HCT116 (cell line): Measurements from ENCODE around the gene CTIF. TPM values are rescaled to one million over a fixed set of nuclear protein-coding genes. Genes with fewer than 3 reads are reported as not detected.

Experiments used
- ATAC-seq: fragments of 200-7000 bp; cut with Tn5 transposase; 2 replicates; pipeline ENCODE4 v1.9.1; 2020; ENCODE audit warnings: mild to moderate bottlenecking, moderate library complexity
- BruUV-seq: library from RNA; stranded (reverse); fragments of 400-500 nt; replicated peaks from 2 replicates; lab custom pipeline; 2021; lab: Mats Ljungman, UMichigan
- CTCF ChIA-PET: fragments of 300-600 bp; sonication (Branson Sonifier 250); formaldehyde crosslinking; loops from one replicate; lab custom pipeline; 2021; ENCODE audit warnings: antibody characterized with exemption; lab: Charles Lee
- POLR2A ChIA-PET: fragments of 300-600, 350-600 bp; sonication (Branson Sonifier 250); formaldehyde crosslinking; loops from one replicate; lab custom pipeline; 2021; ENCODE audit warnings: antibody characterized with exemption; lab: Charles Lee
- RAD21 ChIA-PET, 2 experiments: fragments of 300-600 bp; sonication (Branson Sonifier 250); formaldehyde crosslinking; loops; one replicate each; lab custom pipeline; 2023; ENCODE audit warnings: low total read pairs in 2 of 2; ENCODE audit not compliant: uncharacterized antibody in 2 of 2, unreplicated experiment in 2 of 2, low non-redundant PET in 1 of 2; lab: Charles Lee
- DNase-seq: peaks from one replicate; pipeline ENCODE4 v3.0.0-alpha.2; 2010; ENCODE audit warnings: low read depth, low spot score
- H2AFZ ChIP-seq: fragments of 200-600 bp; shearing (Covaris generic), sonication (generic); 2 replicates; pipeline ENCODE4 v1.6.1; 2017; ENCODE audit warnings: low read depth, mixed run types, mixed read lengths, antibody characterized with exemption, low read length; ENCODE audit not compliant: poor library complexity, severe bottlenecking
- H3K27ac ChIP-seq: 2 replicates; pipeline ENCODE4 v1.5.1; 2012; ENCODE audit warnings: low read depth, low read length
- H3K27me3 ChIP-seq: fragments of 200-600 bp; sonication (generic); 2 replicates; pipeline ENCODE4 v1.6.1; 2016; ENCODE audit warnings: mixed run types, low read length, mixed read lengths; ENCODE audit not compliant: insufficient read depth
- H3K36me3 ChIP-seq, 2 experiments: fragments of 200-500 bp in 1 of 2; fragments of 200-600 bp in 1 of 2; sonication (Bioruptor generic) in 1 of 2; sonication (generic) in 1 of 2; 2 replicates each; pipeline versions ENCODE4 v1.5.1 to v1.6.1; 2014 to 2016; ENCODE audit warnings: low read length in 2 of 2, inconsistent platforms in 1 of 2, mixed read lengths in 1 of 2, mixed run types in 1 of 2; ENCODE audit not compliant: insufficient read depth in 2 of 2, control insufficient read depth in 1 of 2
- H3K4me1 ChIP-seq, 2 experiments: fragments of 200-600 bp in 1 of 2; sonication (generic) in 1 of 2; 2 replicates each; pipeline versions ENCODE4 v1.5.1 to v1.6.1; 2012 to 2017; ENCODE audit warnings: low read length in 2 of 2, inconsistent platforms in 1 of 2, mild to moderate bottlenecking in 1 of 2, mixed read lengths in 1 of 2, mixed run types in 1 of 2, moderate library complexity in 1 of 2; ENCODE audit not compliant: insufficient read depth in 2 of 2, control insufficient read depth in 1 of 2
- H3K4me2 ChIP-seq: fragments of 200-600 bp; sonication (generic); 2 replicates; pipeline ENCODE4 v1.6.1; 2017; ENCODE audit warnings: mixed run types, low read length, mixed read lengths
- H3K4me3 ChIP-seq, 2 experiments: fragments of 200-600 bp in 1 of 2; sonication (generic) in 1 of 2; replicated peaks in 1 of 2; 2 replicates each; pipeline ENCODE4 v1.5.1; 2011 to 2016; ENCODE audit warnings: low read length in 2 of 2, control low read depth in 1 of 2, low read depth in 1 of 2, mild to moderate bottlenecking in 1 of 2, mixed read lengths in 1 of 2, mixed run types in 1 of 2
- H3K79me2 ChIP-seq: fragments of 200-600 bp; sonication (generic); 2 replicates; pipeline ENCODE4 v1.6.1; 2017; ENCODE audit warnings: mild to moderate bottlenecking, mixed run types, low read length, moderate library complexity, mixed read lengths; ENCODE audit not compliant: insufficient read depth
- H3K9ac ChIP-seq: fragments of 200-600 bp; sonication (generic); 2 replicates; pipeline ENCODE4 v1.6.1; 2016; ENCODE audit warnings: low read length, mixed read lengths
- H3K9me2 ChIP-seq: fragments of 200-600 bp; sonication (generic), shearing (Covaris generic); 2 replicates; pipeline ENCODE4 v1.6.1; 2017; ENCODE audit warnings: mixed run types, mild to moderate bottlenecking, moderate library complexity; ENCODE audit not compliant: insufficient read depth
- H3K9me3 ChIP-seq, 2 experiments: fragments of 200-500 bp in 1 of 2; fragments of 200-600 bp in 1 of 2; sonication (Bioruptor generic) in 1 of 2; sonication (generic) in 1 of 2; 2 replicates each; pipeline ENCODE4 v1.6.1; 2014 to 2017; ENCODE audit warnings: low read length in 2 of 2, mixed read lengths in 2 of 2, inconsistent platforms in 1 of 2, low read depth in 1 of 2, mild to moderate bottlenecking in 1 of 2, mixed run types in 1 of 2, moderate library complexity in 1 of 2; ENCODE audit not compliant: control insufficient read depth in 1 of 2, insufficient read depth in 1 of 2
- H4K20me1 ChIP-seq: fragments of 200-600 bp; sonication (generic), shearing (Covaris generic); 2 replicates; pipeline ENCODE4 v1.6.1; 2017; ENCODE audit warnings: mixed run types, mild to moderate bottlenecking, moderate library complexity; ENCODE audit not compliant: insufficient read depth
- ATF3 ChIP-seq: IDR thresholded peaks from 2 replicates; pipeline ENCODE4 v1.6.1; 2012
- CEBPB ChIP-seq: IDR thresholded peaks from 2 replicates; pipeline ENCODE4 v1.6.1; 2012; ENCODE audit warnings: low read depth
- CTCF ChIP-seq, 3 experiments: fragments of 200-600 bp in 1 of 3; sonication (generic) in 1 of 3; IDR thresholded peaks in 2 of 3; conservative IDR thresholded peaks in 1 of 3; 2 replicates each; pipeline ENCODE4 v1.5.1; 2012 to 2017; ENCODE audit warnings: low read depth in 2 of 3, low read length in 2 of 3, antibody characterized with exemption in 1 of 3, borderline replicate concordance in 1 of 3, control low read depth in 1 of 3, mild to moderate bottlenecking in 1 of 3, mixed read lengths in 1 of 3, mixed run types in 1 of 3, moderate library complexity in 1 of 3; ENCODE audit not compliant: insufficient read depth in 1 of 3
- EGR1 ChIP-seq: IDR thresholded peaks from 2 replicates; pipeline ENCODE4 v1.6.1; 2012; ENCODE audit warnings: low read depth
- ELF1 ChIP-seq: IDR thresholded peaks from 2 replicates; pipeline ENCODE4 v1.6.1; 2012; ENCODE audit warnings: low read depth, borderline replicate concordance
- EZH2 ChIP-seq: fragments of 200-600 bp; sonication (generic); IDR thresholded peaks from 2 replicates; pipeline ENCODE4 v1.6.1; 2017; ENCODE audit warnings: antibody characterized with exemption, mixed run types
- JUND ChIP-seq: IDR thresholded peaks from 2 replicates; pipeline ENCODE4 v1.6.1; 2012
- MAX ChIP-seq: IDR thresholded peaks from 2 replicates; pipeline ENCODE4 v1.6.1; 2012
- SIN3A ChIP-seq: IDR thresholded peaks from 2 replicates; pipeline ENCODE4 v1.6.1; 2012; ENCODE audit warnings: low read depth
- SP1 ChIP-seq: IDR thresholded peaks from 2 replicates; pipeline ENCODE4 v1.6.1; 2012; ENCODE audit warnings: low read depth
- TCF7L2 ChIP-seq: IDR thresholded peaks from 2 replicates; pipeline ENCODE4 v1.7.0; 2011; ENCODE audit warnings: borderline replicate concordance, inconsistent platforms; ENCODE audit not compliant: insufficient read depth, insufficient read length; ENCODE audit errors: extremely low read depth
- ZNF274 ChIP-seq: fragments of 200-500 bp; sonication (Bioruptor generic); IDR thresholded peaks from 2 replicates; pipeline ENCODE4 v1.6.1; 2014; ENCODE audit warnings: mild to moderate bottlenecking, low read depth, low read length, inconsistent platforms
- intact Hi-C: fragments of 100-400 bp; cut with micrococcal nuclease; formaldehyde crosslinking; loops from 2 replicates; pipeline ENCODE4 v1.10.0; 2022
- total RNA-seq: library from RNA; stranded (reverse); gene quantifications from one replicate; pipeline ENCODE4 v1.2.1, GENCODE V29; 2021; ENCODE audit not compliant: unreplicated experiment

Gene CTIF
- total RNA-seq, 1 experiment from 2014 or later = 19.7 TPM

- H2AFZ ChIP-seq = no peak overlapping the region
- ChIA-PET POLR2A (no interaction called here), RAD21 (no interaction called here), CTCF (no interaction called here)
- H3K36me3 ChIP-seq = no peaks in the 10 kb centered on the region
- intact Hi-C loops = no loop called here
- no peaks in the 10 kb centered on the region for H4K20me1 ChIP-seq
- H3K4me1 ChIP-seq = peaks cover 21 to 22% of the 10 kb centered on the region in 2 experiments
- no peak for TF ChIP-seq TCF7L2
- no peak for TF ChIP-seq SIN3A
- no peak for TF ChIP-seq CTCF (IDR thresholded peaks at IDR 0.05 in 2 of 3, conservative IDR thresholded peaks at IDR 0.05 in 1 of 3; ENCODE audit: borderline replicate concordance in 1 of 3, insufficient read depth in 1 of 3, low read depth in 2 of 3, low read length in 2 of 3)
- TF ChIP-seq CEBPB = no peak
- TF ChIP-seq ATF3 = no peak
- no peak for TF ChIP-seq JUND
- TF ChIP-seq ELF1 = no peak
- no peak for TF ChIP-seq ZNF274
- no peak for TF ChIP-seq EZH2
- no peak for TF ChIP-seq SP1
- TF ChIP-seq MAX = no peak
- no peak for TF ChIP-seq EGR1
- DNase-seq = no peak
- no peaks in the 10 kb centered on the region for H3K9me3 ChIP-seq
- no peak for ATAC-seq
- H3K9ac ChIP-seq = no peak overlapping the region
- no peaks in the 10 kb centered on the region for H3K27me3 ChIP-seq
- no peaks in the 10 kb centered on the region for H3K79me2 ChIP-seq
- no peak overlapping the region for H3K27ac ChIP-seq
- no peak overlapping the region for H3K4me3 ChIP-seq
- H3K4me2 ChIP-seq = no peak overlapping the region
- BruUV-seq = no TSS peak
- H3K9me2 ChIP-seq = no peaks in the 10 kb centered on the region
Measured at GRCh38 chr18:48658721-48659120, 119.9 kb downstream of the CTIF start.
